Measurements from ENCODE around the gene ANKRD63.

GRCh38 chr15:40317580-40317979 lies 34.7 kb upstream of the ANKRD63 start:
- TF ChIP-seq POLR2A (IDR thresholded peaks at IDR 0.05), result no peak
- TF ChIP-seq, protein P1, sequence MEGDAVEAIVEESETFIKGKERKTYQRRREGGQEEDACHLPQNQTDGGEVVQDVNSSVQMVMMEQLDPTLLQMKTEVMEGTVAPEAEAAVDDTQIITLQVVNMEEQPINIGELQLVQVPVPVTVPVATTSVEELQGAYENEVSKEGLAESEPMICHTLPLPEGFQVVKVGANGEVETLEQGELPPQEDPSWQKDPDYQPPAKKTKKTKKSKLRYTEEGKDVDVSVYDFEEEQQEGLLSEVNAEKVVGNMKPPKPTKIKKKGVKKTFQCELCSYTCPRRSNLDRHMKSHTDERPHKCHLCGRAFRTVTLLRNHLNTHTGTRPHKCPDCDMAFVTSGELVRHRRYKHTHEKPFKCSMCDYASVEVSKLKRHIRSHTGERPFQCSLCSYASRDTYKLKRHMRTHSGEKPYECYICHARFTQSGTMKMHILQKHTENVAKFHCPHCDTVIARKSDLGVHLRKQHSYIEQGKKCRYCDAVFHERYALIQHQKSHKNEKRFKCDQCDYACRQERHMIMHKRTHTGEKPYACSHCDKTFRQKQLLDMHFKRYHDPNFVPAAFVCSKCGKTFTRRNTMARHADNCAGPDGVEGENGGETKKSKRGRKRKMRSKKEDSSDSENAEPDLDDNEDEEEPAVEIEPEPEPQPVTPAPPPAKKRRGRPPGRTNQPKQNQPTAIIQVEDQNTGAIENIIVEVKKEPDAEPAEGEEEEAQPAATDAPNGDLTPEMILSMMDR (IDR thresholded peaks at IDR 0.05), result no peak

All from sigmoid colon (tissue), 3 donors.